Measurements from ENCODE around the gene ZWILCH.

The ZWILCH gene

DNA sequence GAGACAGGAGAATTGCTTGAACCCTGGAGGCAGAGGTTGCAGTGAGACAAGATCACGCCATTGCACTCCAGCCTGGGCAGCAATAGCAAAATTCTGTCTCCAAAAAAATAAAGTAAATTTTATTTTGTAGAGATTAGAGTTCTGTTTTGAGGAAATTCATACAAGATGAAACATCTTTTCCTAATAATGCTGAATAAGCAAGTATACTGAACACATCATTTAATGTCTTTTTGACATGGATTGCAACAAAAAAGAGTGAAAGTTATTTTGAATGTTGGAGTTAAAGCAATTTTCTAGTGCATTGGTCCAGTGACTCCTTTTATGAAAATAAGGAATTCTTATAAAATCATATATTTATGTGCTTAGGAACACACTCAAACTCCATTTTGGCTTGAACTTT, 40.1 kb downstream of the ZWILCH start:
- DNase-seq (ENCODE audit: low spot score): no peak

DNA sequence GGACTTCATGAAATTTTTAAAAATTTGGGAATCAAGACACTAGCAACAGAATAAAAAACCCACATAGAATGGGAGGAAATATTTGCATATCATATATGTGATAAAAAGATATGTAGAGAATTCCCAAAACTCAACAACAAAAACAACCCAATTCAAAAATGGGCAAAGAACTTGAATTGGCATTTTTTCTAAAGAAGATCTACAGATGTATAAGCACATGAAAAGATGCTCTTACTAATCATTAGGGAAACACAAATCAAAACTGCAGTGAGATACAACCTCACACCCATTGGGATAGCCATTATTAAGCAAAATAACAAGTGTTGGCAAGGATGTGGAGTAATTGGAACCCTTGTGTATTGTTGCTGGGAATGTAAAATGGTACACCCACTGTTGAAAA, 50.6 kb downstream of the ZWILCH start:
- no peak for DNase-seq (ENCODE audit: low spot score)

GRCh38 chr15:66558271-66558670, 53.1 kb downstream of the ZWILCH start:
- no peak for DNase-seq (ENCODE audit: low spot score)

DNA sequence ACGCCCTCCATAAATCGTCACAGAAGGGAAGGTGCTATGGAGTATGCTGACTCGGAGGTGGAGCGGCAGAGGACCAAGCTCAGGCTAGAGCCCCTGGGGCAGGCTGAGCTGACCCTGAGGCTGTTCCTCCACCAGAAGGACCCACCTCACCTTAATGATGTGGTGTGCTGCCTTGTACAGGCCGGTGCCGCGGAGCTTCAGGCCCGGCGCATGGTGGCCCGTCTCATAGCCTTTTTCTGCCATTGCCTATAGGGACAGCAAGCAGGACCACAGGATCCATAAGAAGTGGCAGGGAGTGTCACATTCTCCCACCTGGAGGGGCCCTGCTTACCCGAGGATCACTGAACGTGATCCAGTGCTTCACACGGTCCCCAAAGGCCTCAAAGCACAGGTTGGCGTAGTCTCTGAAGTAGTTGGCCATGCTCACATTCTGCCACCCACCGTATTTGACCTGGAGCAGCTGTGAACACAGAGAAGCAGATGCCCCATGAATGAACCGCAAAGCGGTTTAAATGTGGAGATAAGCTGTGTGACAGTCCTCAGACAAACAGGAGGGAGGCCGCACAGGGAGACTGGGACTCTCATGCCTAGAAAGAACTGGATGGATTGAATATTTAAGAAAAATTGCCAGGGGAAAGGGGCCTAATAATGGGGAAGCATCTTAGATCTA, 55.9 kb downstream of the ZWILCH start:
- DNase-seq (ENCODE audit: low spot score): no peak

GRCh38 chr15:66563126-66563525, 58.0 kb downstream of the ZWILCH start:
- no peak for DNase-seq (ENCODE audit: low spot score)

DNA sequence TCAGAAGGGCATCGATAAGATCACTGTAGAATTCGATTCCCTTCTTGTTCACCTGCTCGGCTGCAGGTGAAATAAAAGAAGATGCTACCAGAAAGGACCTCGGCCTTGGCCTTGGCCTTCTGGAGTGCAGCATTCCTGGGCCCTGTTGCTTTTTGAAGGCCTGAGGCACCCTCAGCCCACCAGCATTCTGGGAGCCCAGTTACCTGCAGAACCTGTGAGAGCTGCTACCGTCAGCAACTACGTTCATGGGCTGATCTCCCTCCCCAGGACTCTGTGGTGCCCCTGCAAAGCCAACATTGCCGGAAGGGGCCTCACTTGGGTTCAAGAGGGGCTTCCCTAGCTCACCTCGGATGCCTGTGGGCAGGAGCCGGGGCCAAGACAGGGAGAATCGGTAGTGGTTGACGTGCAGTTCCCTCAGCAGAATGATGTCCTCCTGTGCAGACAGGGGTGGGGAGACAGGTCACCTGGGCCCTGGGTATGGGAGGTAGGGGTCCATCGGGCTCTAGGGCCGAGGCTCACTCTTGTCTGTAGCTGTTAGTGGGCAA, 58.5 kb downstream of the ZWILCH start:
- DNase-seq (ENCODE audit: low spot score): no peak

DNA sequence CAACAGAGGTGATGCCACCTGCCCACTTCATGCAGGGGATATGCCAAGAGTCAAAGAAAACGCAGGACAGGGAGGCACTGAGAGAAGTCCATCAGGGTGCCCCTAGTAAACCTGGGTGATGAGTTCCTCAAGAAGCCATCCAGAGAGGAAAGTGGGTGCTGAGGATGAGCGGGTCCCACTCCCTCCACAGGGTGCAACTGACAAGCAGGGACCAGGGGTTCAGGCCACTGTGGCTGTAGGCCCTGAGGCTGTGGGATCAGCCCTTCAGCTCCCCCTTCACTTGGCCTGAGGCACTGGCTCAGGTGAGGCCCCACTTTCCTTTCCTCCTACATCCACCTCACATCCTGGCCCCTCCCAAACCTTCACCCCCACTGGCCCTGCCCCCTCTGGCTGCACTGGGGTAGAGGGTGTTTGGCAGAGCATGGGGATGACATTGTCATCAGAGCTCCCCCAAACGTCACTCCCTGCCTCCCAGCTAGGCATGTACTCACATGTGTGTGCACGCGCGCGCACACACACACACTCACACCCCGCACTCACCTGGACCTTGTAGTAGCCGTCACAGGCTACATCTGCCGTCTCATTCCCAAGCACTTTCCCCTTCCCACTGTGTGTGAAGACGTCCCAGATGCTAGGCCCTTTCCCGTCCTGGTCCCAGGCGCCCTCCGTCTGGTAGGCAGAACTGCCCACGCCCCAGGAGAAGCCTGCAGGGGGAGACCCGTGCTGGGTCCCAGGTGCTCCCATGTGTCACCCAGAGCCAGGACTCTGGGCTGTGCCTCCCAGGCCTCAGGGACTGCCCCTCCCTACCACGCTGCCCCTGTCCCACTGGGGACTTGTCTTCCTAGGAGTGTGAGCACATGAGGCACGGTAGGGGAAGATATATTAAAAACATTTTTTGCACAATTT, 59.3 kb downstream of the ZWILCH start:
- DNase-seq (ENCODE audit: low spot score): no peak

DNA sequence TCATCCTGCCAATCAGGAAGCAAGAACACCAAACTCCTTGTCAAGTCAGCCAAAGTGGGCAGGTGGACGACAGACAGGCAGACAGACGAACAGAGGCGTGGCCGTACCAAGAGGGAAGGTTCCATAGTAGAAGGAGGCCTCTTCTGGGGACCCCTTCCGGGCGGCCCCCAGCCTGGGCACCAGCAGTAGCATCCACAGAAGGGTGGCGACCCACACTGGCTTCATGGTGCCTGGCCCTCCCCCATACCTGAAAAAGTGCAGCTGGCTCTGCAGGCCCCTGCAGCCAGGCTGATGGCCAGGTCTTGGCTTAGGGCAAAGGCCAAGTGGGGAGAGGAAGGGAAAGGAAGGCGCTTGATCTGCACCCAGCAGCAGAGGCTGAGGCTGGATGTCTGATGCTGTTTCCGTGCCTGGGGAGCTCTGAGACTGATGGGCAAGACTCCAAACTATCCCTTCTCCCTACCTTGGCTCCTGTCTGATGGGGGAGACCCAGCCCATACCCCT, 60.1 kb downstream of the ZWILCH start:
- DNase-seq (ENCODE audit: low spot score): no peak

GRCh38 chr15:66565741-66566144, 60.6 kb downstream of the ZWILCH start, which contains the start of gene LCTL:
LCTL (minus strand) TSS chr15:66565998; CDS start chr15:66565365, 633 bp downstream.
- no peak for DNase-seq (ENCODE audit: low spot score)

DNA sequence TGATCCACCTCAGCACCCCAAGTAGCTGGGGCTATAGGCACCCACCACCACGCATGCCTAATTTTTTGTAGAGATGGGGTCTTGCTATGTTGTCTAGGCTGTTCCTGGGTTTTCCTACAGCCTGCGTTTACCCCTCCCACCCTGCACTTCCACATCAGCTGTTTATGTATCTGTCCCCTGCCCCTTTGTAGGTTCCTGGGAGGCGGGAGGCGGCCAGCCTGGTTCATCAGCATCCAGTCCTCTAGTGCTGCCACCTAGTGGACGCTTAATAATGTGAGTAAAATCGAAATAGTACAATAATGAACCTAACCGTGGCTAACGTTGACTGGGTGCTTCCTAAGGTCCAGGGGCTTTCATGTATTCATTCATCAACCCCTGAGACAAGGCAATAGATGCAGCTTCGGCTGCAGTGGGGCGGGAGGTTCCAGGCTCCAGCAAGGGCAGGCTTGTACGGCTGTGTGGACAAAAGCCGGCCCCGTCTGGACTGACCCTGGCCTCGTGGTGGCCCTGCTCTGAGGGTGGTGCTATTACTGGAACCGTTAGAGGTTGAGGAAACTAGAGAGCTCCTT, 61.9 kb downstream of the ZWILCH start:
- DNase-seq (ENCODE audit: low spot score): peak; percentile 71

DNA sequence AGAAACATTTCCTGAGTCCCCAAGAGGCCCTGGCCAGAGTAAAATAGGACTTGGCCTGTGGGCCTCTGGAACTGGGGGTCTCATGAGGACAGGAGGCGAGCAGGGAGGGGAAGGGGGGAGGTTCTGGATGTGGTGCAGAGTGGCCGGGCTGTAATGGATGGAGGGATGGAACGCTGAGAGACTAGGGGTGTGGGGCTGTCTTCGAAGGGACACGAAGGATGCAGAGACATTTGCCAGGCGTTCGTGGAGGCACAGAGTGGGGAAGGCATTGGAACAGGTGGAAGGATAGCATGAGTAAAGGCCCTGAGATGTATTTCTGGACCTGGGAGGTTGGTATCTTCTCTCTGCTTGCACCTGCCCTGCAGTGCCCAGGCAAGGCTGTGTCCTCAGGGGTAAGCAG, 62.8 kb downstream of the ZWILCH start:
- no peak for DNase-seq (ENCODE audit: low spot score)

- no peak for DNase-seq (ENCODE audit: low spot score)
These were observed 64.5 kb downstream of the ZWILCH start for GRCh38 chr15:66569461-66570137.

- DNase-seq (ENCODE audit: low spot score): no peak
These were observed 65.2 kb downstream of the ZWILCH start for GRCh38 chr15:66570327-66570726.

- no peak for DNase-seq (ENCODE audit: low spot score)
These were observed 65.8 kb downstream of the ZWILCH start for GRCh38 chr15:66570842-66571478.

DNA sequence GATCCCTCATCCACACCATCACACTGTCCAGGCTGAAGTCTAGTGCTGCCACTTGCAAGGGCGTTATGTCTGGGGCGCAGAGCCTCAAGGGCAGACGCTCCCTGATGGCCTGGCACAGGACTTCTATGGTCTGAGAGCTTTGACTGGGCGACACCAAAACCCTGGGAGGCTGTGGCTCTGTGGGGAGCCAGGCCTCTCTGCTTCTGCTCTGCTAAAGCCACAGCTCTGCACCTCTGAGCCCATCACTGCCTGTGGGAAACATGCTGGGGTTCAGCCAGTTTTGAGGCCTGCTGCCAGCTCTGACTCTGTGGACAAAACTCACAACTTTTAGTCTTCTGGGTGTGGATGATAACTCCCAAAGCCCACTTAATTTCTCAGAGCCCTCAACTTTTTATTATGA, 67.0 kb downstream of the ZWILCH start:
- DNase-seq (ENCODE audit: low spot score): no peak

GRCh38 chr15:66573348-66573718, 68.2 kb downstream of the ZWILCH start:
- DNase-seq (ENCODE audit: low spot score): no peak

DNA sequence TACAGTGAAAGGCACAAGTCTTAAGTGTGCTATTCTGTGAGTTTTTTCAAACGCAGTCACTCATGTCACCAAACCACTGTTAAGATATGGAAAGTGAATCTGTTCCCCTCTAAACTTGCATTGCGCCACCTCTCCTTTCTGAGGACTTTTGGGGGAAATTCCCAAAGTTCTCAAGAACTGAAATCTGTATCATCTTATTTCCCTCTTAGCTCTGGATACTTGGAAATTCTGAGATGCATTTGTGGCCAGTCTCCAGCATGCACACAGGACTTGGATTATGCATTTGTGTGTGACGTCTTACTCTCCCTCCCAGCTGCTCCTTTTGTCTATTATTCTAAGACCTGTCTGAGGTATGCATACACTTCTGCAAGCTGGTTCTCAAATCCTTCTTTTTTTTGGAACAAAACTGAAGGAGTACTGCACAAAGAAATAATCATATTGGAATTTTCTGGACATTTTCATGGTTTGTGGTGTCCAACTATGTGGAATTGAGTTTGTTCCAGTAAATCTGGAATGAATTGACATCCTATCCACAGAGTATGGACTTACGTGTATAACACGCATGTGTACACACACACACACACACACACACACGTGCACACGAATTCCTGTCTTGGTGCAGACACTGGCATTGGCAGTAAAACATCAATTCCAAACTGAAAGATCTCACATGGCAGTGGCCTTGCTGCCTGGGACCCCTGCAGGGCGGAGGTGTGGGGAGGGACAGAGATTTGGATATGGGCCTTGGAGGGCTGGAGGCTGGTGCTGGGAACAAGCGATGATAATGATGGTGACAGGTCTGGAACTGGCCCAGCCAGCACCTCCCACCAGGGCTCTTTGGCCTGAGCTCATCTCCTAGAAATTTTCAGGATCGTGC, 68.8 kb downstream of the ZWILCH start:
- DNase-seq (ENCODE audit: low spot score): no peak

- no peak for DNase-seq (ENCODE audit: low spot score)
These were observed 69.4 kb downstream of the ZWILCH start for GRCh38 chr15:66574596-66574950.

DNA sequence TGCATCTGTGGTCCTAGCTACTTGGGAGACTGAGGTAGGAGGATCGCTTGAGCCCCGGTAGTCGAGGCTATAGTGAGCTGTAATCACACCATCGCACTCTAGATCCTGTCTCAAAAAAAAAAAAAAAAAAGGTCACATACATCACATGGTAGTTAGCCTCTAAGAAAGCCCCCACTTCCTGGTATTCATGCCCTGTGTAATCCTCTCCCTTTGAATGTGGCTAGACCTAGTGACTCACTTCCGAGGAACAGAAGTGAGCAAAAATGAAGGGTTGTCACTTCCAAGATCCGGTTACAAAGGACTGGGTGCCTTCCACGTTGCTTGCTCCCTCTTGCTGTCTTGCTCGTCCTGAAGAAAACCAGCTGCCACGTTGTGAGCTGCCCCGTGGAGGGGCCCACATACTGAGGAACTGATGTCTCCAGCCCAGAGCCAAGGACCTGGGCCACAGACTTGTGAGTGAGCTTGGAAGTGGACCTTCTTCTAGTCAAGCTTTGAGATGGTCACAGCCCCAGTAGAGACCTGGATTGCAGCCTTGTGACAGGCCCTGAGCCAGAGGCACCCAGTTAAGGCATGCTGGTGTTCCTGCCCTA, 73.3 kb downstream of the ZWILCH start:
- DNase-seq (ENCODE audit: low spot score): no peak

DNA sequence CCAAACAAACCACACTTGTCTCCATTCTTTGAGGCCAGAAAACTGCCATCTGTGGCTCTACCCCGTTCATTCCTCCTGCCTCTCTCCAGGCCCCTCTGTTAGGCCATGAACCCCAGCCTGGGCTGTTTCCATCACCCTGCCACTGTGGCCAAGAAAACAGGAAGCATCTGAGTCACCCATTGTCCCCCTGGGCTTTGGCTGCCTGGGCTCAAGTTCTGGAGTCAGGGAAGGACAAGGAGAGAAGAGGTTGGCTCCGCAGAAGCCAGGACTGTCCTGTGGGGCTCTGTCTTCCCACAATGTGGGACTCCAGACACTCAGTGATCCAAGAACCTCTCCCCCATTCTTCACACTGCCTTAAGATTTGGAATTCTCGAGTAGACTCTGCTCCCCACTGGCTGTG, 75.5 kb downstream of the ZWILCH start:
- no peak for DNase-seq (ENCODE audit: low spot score)
